HFFc6 (cell line): ENCODE data around the gene GALNT2. TPM values are rescaled to one million over a fixed set of nuclear protein-coding genes. Genes with fewer than 3 reads are reported as not detected.

Experiments used
- DNase-seq: peaks from one replicate; pipeline ENCODE4 v3.0.0-alpha.2; 2018
- H3K27ac Mint-ChIP-seq: 2 replicates; pipeline ENCODE4 v1.8.0; 2020; ENCODE audit warnings: mild to moderate bottlenecking, mixed read lengths
- H3K27me3 Mint-ChIP-seq: 2 replicates; pipeline ENCODE4 v1.8.0; 2021; ENCODE audit warnings: mild to moderate bottlenecking, moderate library complexity, mixed read lengths; ENCODE audit not compliant: insufficient read depth
- H3K36me3 Mint-ChIP-seq: 2 replicates; pipeline ENCODE4 v1.8.0; 2021; ENCODE audit warnings: low read depth, mixed read lengths
- H3K4me1 Mint-ChIP-seq: 2 replicates; pipeline ENCODE4 v1.8.0; 2020; ENCODE audit warnings: low read depth, mixed read lengths
- H3K4me3 Mint-ChIP-seq: 2 replicates; pipeline ENCODE4 v1.8.0; 2020; ENCODE audit warnings: mild to moderate bottlenecking, moderate library complexity, mixed read lengths
- H3K9me3 Mint-ChIP-seq: 2 replicates; pipeline ENCODE4 v1.8.0; 2020; ENCODE audit warnings: mild to moderate bottlenecking, mixed read lengths
- total RNA-seq, 6 experiments: library from RNA; stranded (reverse); fragmentation: NEBNext Ultra II Directional; extraction: Animal tissue kit (Norgen Biotek cat#: 25700); gene quantifications; 2 replicates in 1 of 6; 3 replicates in 5 of 6; pipeline ENCODE4 v1.2.3, GENCODE V29; 2021
- TF ChIP-seq, protein P1 (sequence below): fragments of 200-600 bp; sonication (generic); IDR thresholded peaks from 2 replicates; pipeline ENCODE4 v1.5.0; 2021; ENCODE audit warnings: antibody characterized with exemption, mild to moderate bottlenecking

The GALNT2 gene
- total RNA-seq, 6 experiments from 2014 or later, result 174 to 194 (median 181) TPM

DNA sequence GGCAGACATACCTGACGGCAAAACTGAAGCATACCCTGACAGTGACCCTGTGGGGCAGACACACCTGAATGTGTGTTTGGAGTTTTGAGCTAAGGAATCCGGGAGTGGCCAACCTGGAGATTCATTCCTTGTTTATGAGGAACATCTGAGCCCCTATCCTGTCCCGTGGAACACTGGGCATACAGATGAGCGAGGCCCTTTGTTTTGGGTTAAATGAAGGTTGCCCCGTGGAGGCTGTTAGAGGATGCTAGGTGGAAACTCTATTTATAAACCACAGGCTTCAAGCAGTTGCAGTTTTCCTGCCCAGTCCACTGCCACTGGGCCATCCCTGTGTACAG is 18.1 kb downstream of the GALNT2 start:
- DNase-seq, result no peak
- Mint-ChIP-seq H3K9me3 (peaks cover 13% of the 10 kb centered on the region), H3K27me3 (peaks cover 6% of the 10 kb centered on the region), H3K4me1 (peaks cover 86% of the 10 kb centered on the region), H3K27ac (peak overlapping the region; percentile 97), H3K4me3 (peak overlapping the region; percentile 78), H3K36me3 (peaks cover 32% of the 10 kb centered on the region)
- TF ChIP-seq, protein P1, sequence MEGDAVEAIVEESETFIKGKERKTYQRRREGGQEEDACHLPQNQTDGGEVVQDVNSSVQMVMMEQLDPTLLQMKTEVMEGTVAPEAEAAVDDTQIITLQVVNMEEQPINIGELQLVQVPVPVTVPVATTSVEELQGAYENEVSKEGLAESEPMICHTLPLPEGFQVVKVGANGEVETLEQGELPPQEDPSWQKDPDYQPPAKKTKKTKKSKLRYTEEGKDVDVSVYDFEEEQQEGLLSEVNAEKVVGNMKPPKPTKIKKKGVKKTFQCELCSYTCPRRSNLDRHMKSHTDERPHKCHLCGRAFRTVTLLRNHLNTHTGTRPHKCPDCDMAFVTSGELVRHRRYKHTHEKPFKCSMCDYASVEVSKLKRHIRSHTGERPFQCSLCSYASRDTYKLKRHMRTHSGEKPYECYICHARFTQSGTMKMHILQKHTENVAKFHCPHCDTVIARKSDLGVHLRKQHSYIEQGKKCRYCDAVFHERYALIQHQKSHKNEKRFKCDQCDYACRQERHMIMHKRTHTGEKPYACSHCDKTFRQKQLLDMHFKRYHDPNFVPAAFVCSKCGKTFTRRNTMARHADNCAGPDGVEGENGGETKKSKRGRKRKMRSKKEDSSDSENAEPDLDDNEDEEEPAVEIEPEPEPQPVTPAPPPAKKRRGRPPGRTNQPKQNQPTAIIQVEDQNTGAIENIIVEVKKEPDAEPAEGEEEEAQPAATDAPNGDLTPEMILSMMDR, result no peak

DNA sequence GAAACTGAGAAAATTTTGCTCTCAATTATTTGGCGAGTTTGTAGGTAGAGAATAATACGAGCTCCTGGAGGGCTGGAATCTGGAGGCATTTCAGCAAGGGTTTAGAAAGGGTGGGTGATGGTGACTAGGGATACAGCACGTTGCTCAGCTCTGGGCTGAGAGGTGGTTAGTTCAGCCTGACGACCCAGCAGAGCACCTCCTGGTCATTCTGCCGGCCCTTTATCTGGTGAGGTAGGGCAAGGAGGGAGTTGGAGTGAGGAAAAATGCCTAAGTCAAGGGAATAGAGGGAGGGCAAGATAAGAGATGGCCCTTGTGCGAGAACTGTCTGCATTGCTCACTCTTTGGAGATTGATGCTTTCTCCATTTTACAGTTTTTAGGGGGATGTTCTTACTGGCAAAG is 19.1 kb downstream of the GALNT2 start:
- 0 out of 2 replicates have a peak overlapping the region, but pooled peaks have one; percentile 6 for H3K4me3 Mint-ChIP-seq
- H3K4me1 Mint-ChIP-seq, result peaks cover 95% of the 10 kb centered on the region
- DNase-seq, result no peak
- H3K27me3 Mint-ChIP-seq, result peaks cover 7% of the 10 kb centered on the region
- peaks cover 13% of the 10 kb centered on the region for H3K9me3 Mint-ChIP-seq
- peaks cover 31% of the 10 kb centered on the region for H3K36me3 Mint-ChIP-seq
- TF ChIP-seq, protein P1, result no peak
- peak overlapping the region; percentile 97 for H3K27ac Mint-ChIP-seq

DNA sequence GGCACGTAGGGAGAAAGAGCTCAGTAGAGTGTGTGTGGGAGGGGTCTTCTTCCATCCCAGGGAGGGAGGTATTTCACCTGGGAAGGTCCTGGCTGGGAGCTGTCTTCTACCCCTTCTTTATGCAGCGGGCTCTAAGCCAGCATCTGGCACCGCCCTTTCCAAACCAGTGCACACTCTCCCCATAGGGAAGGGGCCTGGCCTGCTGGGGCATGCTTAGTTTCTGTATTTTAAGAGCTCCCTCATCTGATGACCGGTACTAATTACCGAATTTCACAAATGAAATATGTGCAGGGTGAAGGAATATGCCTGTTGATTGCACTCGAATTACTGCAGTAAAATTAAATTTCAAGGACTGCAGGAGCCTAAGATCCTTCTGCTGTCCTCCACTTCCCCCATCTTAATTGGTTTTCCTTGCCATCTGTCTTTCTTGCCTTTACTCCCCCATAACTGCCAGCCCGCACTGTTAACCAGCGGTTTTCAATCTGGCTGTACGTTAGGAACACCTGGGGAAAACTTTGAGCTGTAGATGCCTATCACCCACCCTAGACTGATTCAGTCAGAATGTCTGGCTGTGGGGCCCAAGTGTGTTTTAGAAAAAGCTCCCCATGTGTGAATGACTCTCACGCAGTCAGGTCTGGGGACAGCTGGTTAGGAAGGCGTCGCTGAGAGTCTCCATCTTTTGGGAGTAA is 20.1 kb downstream of the GALNT2 start:
- Mint-ChIP-seq H3K4me3 (peak overlapping the region; percentile 16; the same call in 1 of the 2 replicates), H3K4me1 (peaks cover 100% of the 10 kb centered on the region), H3K36me3 (peaks cover 30% of the 10 kb centered on the region), H3K27ac (peak overlapping the region; percentile 71), H3K27me3 (peaks cover 7% of the 10 kb centered on the region), H3K9me3 (peaks cover 13% of the 10 kb centered on the region)
- TF ChIP-seq, protein P1, result no peak
- DNase-seq, result no peak

DNA sequence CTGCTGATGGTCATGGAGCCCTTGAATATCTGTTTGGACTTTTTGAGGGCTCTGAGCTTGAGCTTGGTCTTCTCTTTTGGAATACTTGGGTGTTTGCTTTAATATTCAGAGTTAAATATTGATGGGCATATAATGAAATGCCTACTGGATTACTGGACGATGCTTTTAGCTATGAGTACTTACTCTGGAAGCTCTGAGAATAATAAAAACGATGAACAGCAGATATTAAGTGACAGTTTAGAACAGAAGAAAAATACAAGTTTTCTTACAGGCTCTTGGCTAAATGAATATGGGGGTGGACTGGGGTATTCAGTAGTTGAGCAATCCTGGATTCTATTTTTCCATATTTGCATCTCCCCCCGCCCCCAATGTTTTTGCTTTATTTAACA is 20.7 kb downstream of the GALNT2 start:
- no peak for DNase-seq
- peaks cover 100% of the 10 kb centered on the region for H3K4me1 Mint-ChIP-seq
- peak overlapping the region; percentile 71 for H3K27ac Mint-ChIP-seq

DNA sequence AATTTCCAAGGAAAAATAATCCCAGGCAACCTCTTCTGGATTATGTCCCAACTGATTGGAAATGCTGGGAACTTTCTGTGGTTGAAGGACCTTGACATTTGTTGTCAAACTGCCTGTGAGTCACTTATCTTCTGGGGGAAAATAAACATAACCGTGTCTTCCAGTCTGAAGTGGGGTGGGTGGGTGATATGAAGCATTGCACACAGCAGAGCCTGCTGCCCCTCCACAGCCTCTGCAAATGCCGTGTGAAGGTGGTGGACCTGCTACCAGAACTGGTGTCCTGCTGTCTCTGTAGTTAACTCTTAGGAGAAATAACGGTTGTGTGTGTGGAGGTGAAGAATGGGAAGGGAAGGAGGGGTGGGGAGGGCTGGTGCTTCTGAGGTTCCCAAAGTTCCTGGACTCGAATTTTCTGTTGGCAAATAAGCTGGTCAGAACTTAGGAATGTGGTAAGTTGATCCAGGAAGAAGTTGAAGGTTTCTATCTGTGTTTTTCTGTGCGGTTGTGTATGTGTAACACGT is 23.2 kb downstream of the GALNT2 start:
- Mint-ChIP-seq H3K27ac (peak overlapping the region; percentile 92), H3K9me3 (no peaks in the 10 kb centered on the region), H3K27me3 (peaks cover 3% of the 10 kb centered on the region; the same call in 1 of the 2 replicates), H3K4me3 (peak overlapping the region; percentile 82), H3K36me3 (peaks cover 37% of the 10 kb centered on the region), H3K4me1 (peaks cover 86% of the 10 kb centered on the region)
- peak; percentile 73 for DNase-seq
- TF ChIP-seq, protein P1, result no peak

More for the DNA sequence above, 20.7 kb downstream of the GALNT2 start:
- Mint-ChIP-seq H3K4me3 (peak overlapping the region; percentile 16; the same call in 1 of the 2 replicates), H3K36me3 (peaks cover 30% of the 10 kb centered on the region), H3K27me3 (peaks cover 7% of the 10 kb centered on the region), H3K9me3 (peaks cover 7% of the 10 kb centered on the region)
- TF ChIP-seq, protein P1, result no peak
